ENCODE measurements around the gene SMIM43.

DNA sequence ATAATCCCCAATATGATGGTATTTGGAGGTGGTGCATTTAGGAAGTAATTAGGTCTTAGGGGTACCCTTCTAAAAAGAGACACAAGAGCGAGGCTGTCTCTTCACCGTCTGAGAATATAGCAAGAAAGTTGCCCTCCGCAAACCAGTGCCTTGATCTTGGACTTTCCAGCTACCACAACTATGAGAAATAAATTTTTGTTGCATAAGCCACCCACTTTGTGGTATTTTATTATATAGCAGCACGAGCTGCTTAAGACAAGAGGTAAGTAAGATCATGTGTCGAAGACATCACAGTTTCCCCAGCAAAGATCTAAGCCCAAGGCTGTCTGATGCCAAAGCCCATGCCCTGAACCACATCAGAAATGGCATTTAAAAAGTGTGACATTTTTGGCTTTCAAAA, 26.5 kb upstream of the SMIM43 start:
- TF ChIP-seq CTCF (IDR thresholded peaks at IDR 0.05) (no peak), EZH2 (IDR thresholded peaks at IDR 0.05; ENCODE audit: borderline replicate concordance, insufficient read depth, low read depth, low read length, poor library complexity, severe bottlenecking) (no peak)

Measured in B cell (primary cell).